GM06990 (cell line): Measurements from ENCODE around the gene NF1.

Experiments
- DNase-seq: peaks from one replicate; pipeline ENCODE4 v3.0.0-alpha.2; 2011; ENCODE audit not compliant: insufficient read length; ENCODE audit errors: extremely low read depth
- H3K27me3 ChIP-seq: replicated peaks from 2 replicates; pipeline ENCODE4 v1.6.0; 2011; ENCODE audit warnings: low read length; ENCODE audit not compliant: control insufficient read depth, insufficient read depth
- H3K36me3 ChIP-seq: 2 replicates; pipeline ENCODE4 v1.5.1; 2011; ENCODE audit warnings: low read length; ENCODE audit not compliant: control insufficient read depth, insufficient read depth
- H3K4me3 ChIP-seq: replicated peaks from 2 replicates; pipeline ENCODE4 v1.5.1; 2011; ENCODE audit warnings: low read depth, mild to moderate bottlenecking, control low read depth, low read length
- TF ChIP-seq, protein P1 (sequence below): IDR thresholded peaks from 2 replicates; pipeline ENCODE4 v1.5.1; 2011; ENCODE audit warnings: low read length, control low read depth, mild to moderate bottlenecking, inconsistent platforms; ENCODE audit not compliant: insufficient read depth, poor library complexity, severe bottlenecking

Gene NF1

GRCh38 chr17:31357839-31358394 is 263.1 kb downstream of the NF1 start:
- DNase-seq: no peak
- peaks cover 7% of the 10 kb centered on the region for H3K36me3 ChIP-seq

DNA sequence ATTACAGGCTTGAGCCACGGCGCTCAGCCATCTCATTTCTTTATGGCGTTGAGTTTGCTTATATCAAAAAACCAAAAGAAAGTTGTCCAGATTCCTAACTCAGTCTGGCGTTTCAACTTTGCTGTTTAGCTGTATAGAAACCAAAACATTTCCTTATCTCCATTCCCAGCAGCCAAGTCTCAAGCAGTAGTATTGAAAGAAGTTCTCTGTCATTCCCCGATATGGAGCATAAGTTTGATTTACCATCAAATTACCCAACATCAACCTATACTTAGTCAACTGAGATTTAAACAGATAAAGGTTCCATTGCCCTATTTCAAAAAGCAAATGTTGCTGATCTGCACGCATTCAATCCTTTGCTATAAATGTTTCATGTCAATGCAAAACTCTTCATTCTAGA is 269.2 kb downstream of the NF1 start:
- Histone ChIP-seq H3K36me3 (peaks cover 6% of the 10 kb centered on the region), H3K27me3 (no peaks in the 10 kb centered on the region), H3K4me3 (no peak overlapping the region)
- TF ChIP-seq, protein P1, sequence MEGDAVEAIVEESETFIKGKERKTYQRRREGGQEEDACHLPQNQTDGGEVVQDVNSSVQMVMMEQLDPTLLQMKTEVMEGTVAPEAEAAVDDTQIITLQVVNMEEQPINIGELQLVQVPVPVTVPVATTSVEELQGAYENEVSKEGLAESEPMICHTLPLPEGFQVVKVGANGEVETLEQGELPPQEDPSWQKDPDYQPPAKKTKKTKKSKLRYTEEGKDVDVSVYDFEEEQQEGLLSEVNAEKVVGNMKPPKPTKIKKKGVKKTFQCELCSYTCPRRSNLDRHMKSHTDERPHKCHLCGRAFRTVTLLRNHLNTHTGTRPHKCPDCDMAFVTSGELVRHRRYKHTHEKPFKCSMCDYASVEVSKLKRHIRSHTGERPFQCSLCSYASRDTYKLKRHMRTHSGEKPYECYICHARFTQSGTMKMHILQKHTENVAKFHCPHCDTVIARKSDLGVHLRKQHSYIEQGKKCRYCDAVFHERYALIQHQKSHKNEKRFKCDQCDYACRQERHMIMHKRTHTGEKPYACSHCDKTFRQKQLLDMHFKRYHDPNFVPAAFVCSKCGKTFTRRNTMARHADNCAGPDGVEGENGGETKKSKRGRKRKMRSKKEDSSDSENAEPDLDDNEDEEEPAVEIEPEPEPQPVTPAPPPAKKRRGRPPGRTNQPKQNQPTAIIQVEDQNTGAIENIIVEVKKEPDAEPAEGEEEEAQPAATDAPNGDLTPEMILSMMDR: no peak
- DNase-seq: no peak

More at GRCh38 chr17:31357839-31358394, 263.1 kb downstream of the NF1 start:
- TF ChIP-seq, protein P1: no peak
- no peak overlapping the region for H3K4me3 ChIP-seq
- H3K27me3 ChIP-seq: no peaks in the 10 kb centered on the region

GRCh38 chr17:31366088-31366487 is 271.3 kb downstream of the NF1 start:
- H3K36me3 ChIP-seq: peaks cover 3% of the 10 kb centered on the region
- no peak for DNase-seq
- TF ChIP-seq, protein P1: no peak

DNA sequence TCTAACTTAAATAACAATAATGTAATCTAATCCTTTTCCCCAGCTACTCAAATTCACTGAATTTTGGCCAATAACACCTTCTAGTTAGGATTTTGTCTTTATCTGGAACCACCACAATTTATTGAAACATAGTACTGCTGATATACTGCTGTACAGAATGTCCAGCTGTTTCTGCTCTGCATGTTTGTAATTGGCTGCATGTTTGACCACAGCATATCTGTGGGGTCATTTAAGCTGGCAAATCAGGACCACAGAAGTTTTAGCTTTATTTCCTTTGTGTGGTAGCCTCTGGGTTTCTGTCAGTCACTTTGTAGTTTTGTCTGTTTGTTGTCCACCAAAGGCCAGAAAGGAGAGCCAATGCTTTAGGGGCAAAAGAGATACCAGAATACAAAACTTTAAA is 274.5 kb downstream of the NF1 start:
- Histone ChIP-seq H3K36me3 (peaks cover 2% of the 10 kb centered on the region), H3K4me3 (no peak overlapping the region), H3K27me3 (no peaks in the 10 kb centered on the region)
- TF ChIP-seq, protein P1: no peak
- DNase-seq: no peak

More at GRCh38 chr17:31366088-31366487, 271.3 kb downstream of the NF1 start:
- Histone ChIP-seq H3K27me3 (no peaks in the 10 kb centered on the region), H3K4me3 (no peak overlapping the region)

DNA sequence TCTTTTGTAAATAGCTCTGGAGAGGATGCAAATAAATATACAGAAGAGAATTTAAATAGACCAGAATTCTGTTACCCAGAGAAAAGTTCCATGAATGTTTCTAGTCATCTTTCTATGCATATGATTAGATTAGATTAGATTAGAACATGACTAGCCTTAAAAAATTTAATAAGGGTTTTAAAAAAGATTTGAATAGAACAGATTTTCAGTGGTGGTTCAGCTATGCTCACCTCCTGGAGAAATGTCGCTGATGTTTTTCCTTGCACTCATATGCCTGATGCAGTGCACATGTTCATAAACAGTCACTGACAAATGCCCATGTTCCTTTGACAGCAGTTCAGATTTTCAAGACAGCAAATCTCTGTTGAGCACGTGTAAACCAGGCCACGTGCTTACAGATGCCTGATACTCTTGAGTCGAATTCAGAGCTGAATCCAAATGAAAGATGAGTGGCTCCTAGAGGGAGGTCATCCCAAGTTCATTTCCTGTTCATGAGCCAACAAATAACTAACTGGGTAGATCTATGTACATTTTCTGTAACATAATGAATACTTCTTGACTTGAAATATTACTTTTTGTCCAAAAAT is 276.8 kb downstream of the NF1 start:
- Histone ChIP-seq H3K36me3 (peaks cover 2% of the 10 kb centered on the region), H3K4me3 (no peak overlapping the region), H3K27me3 (no peaks in the 10 kb centered on the region)
- no peak for DNase-seq
- TF ChIP-seq, protein P1: no peak
